HEK293 (cell line): ENCODE measurements around the gene CD3G.

ENCODE experiments used
- CTCF ChIA-PET: fragments of 350-600 bp; formaldehyde crosslinking; extraction: SDS; loops from one replicate; lab custom pipeline; 2021; ENCODE audit warnings: antibody characterized with exemption; lab: Yijun Ruan, JAX
- POLR2A ChIA-PET: fragments of 300-600 bp; formaldehyde crosslinking; extraction: SDS; loops from one replicate; lab custom pipeline; 2020; ENCODE audit warnings: antibody characterized with exemption, inconsistent platforms; lab: Yijun Ruan, JAX
- H3K27ac ChIP-seq: fragments of 200-500 bp; sonication (Bioruptor generic); 2 replicates; pipeline ENCODE4 v1.5.1; 2014; ENCODE audit warnings: low read depth, low read length, control low read depth, inconsistent platforms; ENCODE audit errors: extremely low read depth
- H3K36me3 ChIP-seq, 2 experiments: fragments of 200-500 bp in 1 of 2; sonication (Bioruptor generic) in 1 of 2; 1 replicate in 1 of 2; 2 replicates in 1 of 2; pipeline ENCODE4 v1.5.1; 2014 to 2017; ENCODE audit warnings: inconsistent platforms in 2 of 2, low read length in 2 of 2; ENCODE audit not compliant: control insufficient read depth in 2 of 2, insufficient read depth in 1 of 2
- H3K4me1 ChIP-seq: fragments of 200-500 bp; sonication (Bioruptor generic); 2 replicates; pipeline ENCODE4 v1.5.1; 2014; ENCODE audit warnings: mild to moderate bottlenecking, low read length, inconsistent platforms; ENCODE audit not compliant: control insufficient read depth, insufficient read depth
- H3K4me3 ChIP-seq: 2 replicates; pipeline ENCODE4 v1.5.1; 2011; ENCODE audit warnings: low read depth, mild to moderate bottlenecking, control low read depth, low read length, moderate library complexity
- H3K9me3 ChIP-seq: fragments of 200-500 bp; sonication (Bioruptor generic); 2 replicates; pipeline ENCODE4 v1.5.1; 2014; ENCODE audit warnings: low read depth, low read length, inconsistent platforms; ENCODE audit not compliant: control insufficient read depth, insufficient read depth
- CTCF ChIP-seq: fragments of 450-650 bp; formaldehyde crosslinking; IDR thresholded peaks from 2 replicates; pipeline ENCODE4 v1.5.1; 2016; ENCODE audit warnings: missing biosample characterization, missing genetic modification characterization
- GLI2 ChIP-seq: fragments of 450-650 bp; formaldehyde crosslinking; IDR thresholded peaks from 2 replicates; pipeline ENCODE4; 2017; ENCODE audit warnings: missing biosample characterization, missing genetic modification characterization, low read depth, borderline replicate concordance
- HOXD13 ChIP-seq: sonication (generic); formaldehyde crosslinking; IDR thresholded peaks from 2 replicates; pipeline ENCODE4 v1.8.0; 2022; ENCODE audit warnings: missing genetic modification reagents, borderline replicate concordance
- KLF16 ChIP-seq: fragments of 450-650 bp; formaldehyde crosslinking; IDR thresholded peaks from 2 replicates; pipeline ENCODE4 v1.5.1; 2017; ENCODE audit warnings: missing biosample characterization, missing genetic modification characterization
- KLF8 ChIP-seq: fragments of 450-650 bp; formaldehyde crosslinking; IDR thresholded peaks from 2 replicates; pipeline ENCODE4 v1.5.1; 2016; ENCODE audit warnings: missing biosample characterization, missing genetic modification characterization
- SP2 ChIP-seq: fragments of 450-650 bp; formaldehyde crosslinking; IDR thresholded peaks from 2 replicates; pipeline ENCODE4 v1.5.1; 2016; ENCODE audit warnings: missing biosample characterization, missing genetic modification characterization
- TRIM28 ChIP-seq: IDR thresholded peaks from 2 replicates; pipeline ENCODE4 v1.6.1; 2011; ENCODE audit warnings: low read length, control low read depth, borderline replicate concordance
- ZNF146 ChIP-seq: fragments of 450-650 bp; formaldehyde crosslinking; IDR thresholded peaks from 2 replicates; pipeline ENCODE4 v1.5.1; 2016; ENCODE audit warnings: missing biosample characterization, missing genetic modification characterization
- ZNF341 ChIP-seq: fragments of 450-650 bp; formaldehyde crosslinking; IDR thresholded peaks from 2 replicates; pipeline ENCODE4; 2016; ENCODE audit warnings: low read depth, missing biosample characterization, missing genetic modification characterization
- ZNF391 ChIP-seq: fragments of 450-650 bp; formaldehyde crosslinking; IDR thresholded peaks from 2 replicates; pipeline ENCODE4 v1.5.1; 2016; ENCODE audit warnings: low read depth, missing biosample characterization, missing genetic modification characterization, borderline replicate concordance
- ZNF394 ChIP-seq: fragments of 450-650 bp; formaldehyde crosslinking; IDR thresholded peaks from 2 replicates; pipeline ENCODE4 v1.5.1; 2016; ENCODE audit warnings: missing biosample characterization, missing genetic modification characterization, mild to moderate bottlenecking, moderate library complexity, borderline replicate concordance
- ZNF501 ChIP-seq: fragments of 450-650 bp; formaldehyde crosslinking; IDR thresholded peaks from 2 replicates; pipeline ENCODE4 v1.5.1; 2016; ENCODE audit warnings: missing biosample characterization, missing genetic modification characterization
- ZNF530 ChIP-seq: fragments of 450-650 bp; formaldehyde crosslinking; IDR thresholded peaks from 2 replicates; pipeline ENCODE4 v1.5.1; 2016; ENCODE audit warnings: low read depth, missing biosample characterization, missing genetic modification characterization
- ZNF544 ChIP-seq: fragments of 450-650 bp; formaldehyde crosslinking; IDR thresholded peaks from 2 replicates; pipeline ENCODE4 v1.5.0; 2017; ENCODE audit warnings: missing biosample characterization, missing genetic modification characterization
- ZNF548 ChIP-seq: fragments of 450-650 bp; formaldehyde crosslinking; IDR thresholded peaks from 2 replicates; pipeline ENCODE4 v1.5.1; 2016; ENCODE audit warnings: missing biosample characterization, missing genetic modification characterization
- ZNF571 ChIP-seq: fragments of 450-650 bp; formaldehyde crosslinking; IDR thresholded peaks from 2 replicates; pipeline ENCODE4 v1.5.0; 2017; ENCODE audit warnings: missing biosample characterization, missing genetic modification characterization
- ZNF610 ChIP-seq: fragments of 450-650 bp; formaldehyde crosslinking; IDR thresholded peaks from 2 replicates; pipeline ENCODE4 v1.5.1; 2016; ENCODE audit warnings: missing biosample characterization, missing genetic modification characterization, borderline replicate concordance
- ZNF692 ChIP-seq: fragments of 450-650 bp; formaldehyde crosslinking; IDR thresholded peaks from 2 replicates; pipeline ENCODE4 v1.5.1; 2016; ENCODE audit warnings: missing biosample characterization, missing genetic modification characterization
- ZNF76 ChIP-seq: fragments of 450-650 bp; formaldehyde crosslinking; IDR thresholded peaks from 2 replicates; pipeline ENCODE4; 2016; ENCODE audit warnings: low read depth, missing biosample characterization, missing genetic modification characterization, borderline replicate concordance
- ZNF785 ChIP-seq: fragments of 450-650 bp; formaldehyde crosslinking; IDR thresholded peaks from 2 replicates; pipeline ENCODE4 v1.5.1; 2016; ENCODE audit warnings: missing biosample characterization, missing genetic modification characterization
- TF ChIP-seq, protein P1 (sequence below): sonication (generic); formaldehyde crosslinking; IDR thresholded peaks from 2 replicates; pipeline ENCODE4 v1.8.1; 2022; ENCODE audit warnings: mild to moderate bottlenecking, moderate library complexity, missing genetic modification reagents
- TF ChIP-seq, protein P2 (sequence below): fragments of 450-650 bp; formaldehyde crosslinking; IDR thresholded peaks from 2 replicates; pipeline ENCODE4 v1.5.1; 2016; ENCODE audit warnings: missing biosample characterization, missing genetic modification characterization
- TF ChIP-seq, protein P3 (sequence below): fragments of 450-650 bp; formaldehyde crosslinking; IDR thresholded peaks from 2 replicates; pipeline ENCODE4 v1.5.1; 2016; ENCODE audit warnings: missing biosample characterization, missing genetic modification characterization
- TF ChIP-seq, protein P4 (sequence below): fragments of 450-650 bp; formaldehyde crosslinking; IDR thresholded peaks from 2 replicates; pipeline ENCODE4 v1.5.1; 2017; ENCODE audit warnings: missing biosample characterization, missing genetic modification characterization
- TF ChIP-seq, protein P5 (sequence below): fragments of 450-650 bp; IDR thresholded peaks from 2 replicates; pipeline ENCODE4 v1.5.1; 2018; ENCODE audit warnings: missing biosample characterization, mild to moderate bottlenecking, missing genetic modification characterization

Gene CD3G

DNA sequence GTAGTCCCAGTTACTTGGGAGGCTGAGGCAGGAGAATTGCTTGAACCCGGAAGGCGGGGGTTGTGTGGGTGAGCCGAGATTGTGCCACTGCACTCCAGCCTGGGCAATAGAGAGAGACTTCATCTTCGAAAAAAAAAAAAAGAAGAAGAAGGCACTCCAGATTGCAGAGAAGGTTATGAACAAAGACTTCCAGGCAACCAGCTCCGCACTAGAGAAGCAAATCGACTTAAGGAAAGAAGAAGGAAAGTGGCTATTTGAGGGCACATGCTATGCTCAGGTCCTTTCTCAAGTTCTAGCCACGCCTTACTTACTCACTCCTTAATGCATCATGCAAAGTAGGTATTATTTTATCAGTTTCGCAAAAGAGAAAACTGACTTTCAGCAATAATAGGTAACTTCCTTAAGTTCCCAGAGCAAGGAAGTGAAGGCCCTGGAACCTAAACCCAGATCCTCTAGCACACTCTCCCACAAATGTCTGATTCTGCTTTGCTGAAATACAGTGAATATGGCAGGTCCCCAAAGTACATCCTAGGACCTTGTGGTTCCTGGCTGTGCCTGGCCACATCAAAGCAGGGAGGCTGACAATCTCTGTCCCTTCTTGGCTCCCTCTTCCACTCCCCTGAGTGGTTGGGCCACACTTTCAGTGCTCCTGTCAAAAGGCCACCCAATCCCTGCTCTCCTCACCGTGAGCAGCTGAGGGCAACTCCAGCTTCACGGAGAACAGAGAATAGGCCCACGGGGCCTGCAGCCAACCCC lies 25.4 kb upstream of the CD3G start:
- no peaks in the 10 kb centered on the region for H3K36me3 ChIP-seq
- no peak overlapping the region for H3K27ac ChIP-seq
- TF ChIP-seq, protein P1, sequence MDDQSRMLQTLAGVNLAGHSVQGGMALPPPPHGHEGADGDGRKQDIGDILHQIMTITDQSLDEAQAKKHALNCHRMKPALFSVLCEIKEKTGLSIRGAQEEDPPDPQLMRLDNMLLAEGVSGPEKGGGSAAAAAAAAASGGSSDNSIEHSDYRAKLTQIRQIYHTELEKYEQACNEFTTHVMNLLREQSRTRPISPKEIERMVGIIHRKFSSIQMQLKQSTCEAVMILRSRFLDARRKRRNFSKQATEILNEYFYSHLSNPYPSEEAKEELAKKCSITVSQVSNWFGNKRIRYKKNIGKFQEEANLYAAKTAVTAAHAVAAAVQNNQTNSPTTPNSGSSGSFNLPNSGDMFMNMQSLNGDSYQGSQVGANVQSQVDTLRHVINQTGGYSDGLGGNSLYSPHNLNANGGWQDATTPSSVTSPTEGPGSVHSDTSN (CRISPR knock-in tag): no peak
- no peak for TF ChIP-seq GLI2 (tag by site-specific recombination)
- no peak for TF ChIP-seq ZNF530 (tag by site-specific recombination)
- TF ChIP-seq ZNF571: no peak
- TF ChIP-seq, protein P2, sequence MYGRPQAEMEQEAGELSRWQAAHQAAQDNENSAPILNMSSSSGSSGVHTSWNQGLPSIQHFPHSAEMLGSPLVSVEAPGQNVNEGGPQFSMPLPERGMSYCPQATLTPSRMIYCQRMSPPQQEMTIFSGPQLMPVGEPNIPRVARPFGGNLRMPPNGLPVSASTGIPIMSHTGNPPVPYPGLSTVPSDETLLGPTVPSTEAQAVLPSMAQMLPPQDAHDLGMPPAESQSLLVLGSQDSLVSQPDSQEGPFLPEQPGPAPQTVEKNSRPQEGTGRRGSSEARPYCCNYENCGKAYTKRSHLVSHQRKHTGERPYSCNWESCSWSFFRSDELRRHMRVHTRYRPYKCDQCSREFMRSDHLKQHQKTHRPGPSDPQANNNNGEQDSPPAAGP (tag by site-specific recombination): no peak
- TF ChIP-seq TRIM28: no peak
- TF ChIP-seq ZNF548 (tag by site-specific recombination): no peak
- TF ChIP-seq ZNF391 (tag by site-specific recombination): no peak
- no peak for TF ChIP-seq KLF8 (tag by site-specific recombination)
- TF ChIP-seq, protein P3, sequence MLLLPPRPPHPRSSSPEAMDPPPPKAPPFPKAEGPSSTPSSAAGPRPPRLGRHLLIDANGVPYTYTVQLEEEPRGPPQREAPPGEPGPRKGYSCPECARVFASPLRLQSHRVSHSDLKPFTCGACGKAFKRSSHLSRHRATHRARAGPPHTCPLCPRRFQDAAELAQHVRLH: no peak
- no peak overlapping the region for H3K4me3 ChIP-seq
- no peaks in the 10 kb centered on the region for H3K9me3 ChIP-seq
- POLR2A ChIA-PET: no interaction called here
- peaks cover 7% of the 10 kb centered on the region for H3K4me1 ChIP-seq
- CTCF ChIA-PET: no interaction called here

- Histone ChIP-seq H3K36me3 (no peaks in the 10 kb centered on the region), H3K27ac (no peak overlapping the region), H3K9me3 (no peaks in the 10 kb centered on the region), H3K4me1 (peaks cover 7% of the 10 kb centered on the region), H3K4me3 (no peak overlapping the region)
- CTCF ChIA-PET: no interaction called here
- POLR2A ChIA-PET: interaction anchor here (0.6 kb wide), 1 partner anchor 103 kb away, joined by 3 read pairs; no protein-coding TSS in a partner anchor
- TF ChIP-seq SP2 (no peak), ZNF341 (tag by site-specific recombination) (no peak), ZNF76 (tag by site-specific recombination) (no peak), ZNF501 (no peak), ZNF544 (tag by site-specific recombination) (no peak), HOXD13 (no peak), ZNF394 (no peak), ZNF692 (tag by site-specific recombination) (no peak), CTCF (tag by site-specific recombination) (no peak), KLF16 (tag by site-specific recombination) (no peak), ZNF610 (tag by site-specific recombination) (no peak), ZNF785 (no peak), ZNF146 (tag by site-specific recombination) (no peak), ZNF530 (tag by site-specific recombination) (no peak), TRIM28 (no peak)
- TF ChIP-seq, protein P3: no peak
- TF ChIP-seq, protein P4, sequence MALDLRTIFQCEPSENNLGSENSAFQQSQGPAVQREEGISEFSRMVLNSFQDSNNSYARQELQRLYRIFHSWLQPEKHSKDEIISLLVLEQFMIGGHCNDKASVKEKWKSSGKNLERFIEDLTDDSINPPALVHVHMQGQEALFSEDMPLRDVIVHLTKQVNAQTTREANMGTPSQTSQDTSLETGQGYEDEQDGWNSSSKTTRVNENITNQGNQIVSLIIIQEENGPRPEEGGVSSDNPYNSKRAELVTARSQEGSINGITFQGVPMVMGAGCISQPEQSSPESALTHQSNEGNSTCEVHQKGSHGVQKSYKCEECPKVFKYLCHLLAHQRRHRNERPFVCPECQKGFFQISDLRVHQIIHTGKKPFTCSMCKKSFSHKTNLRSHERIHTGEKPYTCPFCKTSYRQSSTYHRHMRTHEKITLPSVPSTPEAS (tag by site-specific recombination): no peak
- TF ChIP-seq, protein P5, sequence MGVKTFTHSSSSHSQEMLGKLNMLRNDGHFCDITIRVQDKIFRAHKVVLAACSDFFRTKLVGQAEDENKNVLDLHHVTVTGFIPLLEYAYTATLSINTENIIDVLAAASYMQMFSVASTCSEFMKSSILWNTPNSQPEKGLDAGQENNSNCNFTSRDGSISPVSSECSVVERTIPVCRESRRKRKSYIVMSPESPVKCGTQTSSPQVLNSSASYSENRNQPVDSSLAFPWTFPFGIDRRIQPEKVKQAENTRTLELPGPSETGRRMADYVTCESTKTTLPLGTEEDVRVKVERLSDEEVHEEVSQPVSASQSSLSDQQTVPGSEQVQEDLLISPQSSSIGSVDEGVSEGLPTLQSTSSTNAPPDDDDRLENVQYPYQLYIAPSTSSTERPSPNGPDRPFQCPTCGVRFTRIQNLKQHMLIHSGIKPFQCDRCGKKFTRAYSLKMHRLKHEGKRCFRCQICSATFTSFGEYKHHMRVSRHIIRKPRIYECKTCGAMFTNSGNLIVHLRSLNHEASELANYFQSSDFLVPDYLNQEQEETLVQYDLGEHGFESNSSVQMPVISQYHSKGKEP (tag by site-specific recombination): no peak
Measured at GRCh38 chr11:118319337-118319707, 24.8 kb upstream of the CD3G start.
